HTERT RPE-1 (cell line): Measurements from ENCODE around the gene MED27.

ENCODE experiments used
- in situ Hi-C: fragments of 300-500 bp; cut with MboI; formaldehyde crosslinking; loops from 4 replicates; pipeline ENCODE4 v1.14.3; 2020; ENCODE audit warnings: low sequenced_read_pairs

The MED27 gene

GRCh38 chr9:132079391-132080091, at the start of gene MED27:
Gene MED27, minus strand, starts transcription at chr9:132079867. Its CDS starts 23 bp downstream, at chr9:132079844.
- in situ Hi-C loops, result no loop called here

GRCh38 chr9:132127888-132128534, 48.3 kb upstream of the MED27 start:
- in situ Hi-C loops, result no loop called here

GRCh38 chr9:132126680-132127236, 47.1 kb upstream of the MED27 start:
- in situ Hi-C loops, result no loop called here

- in situ Hi-C loops, result no loop called here
Measured at GRCh38 chr9:132125944-132126679, 46.4 kb upstream of the MED27 start.

- in situ Hi-C loops, result no loop called here
Measured at GRCh38 chr9:132125361-132125760, 45.7 kb upstream of the MED27 start.

- in situ Hi-C loops, result no loop called here
Measured at GRCh38 chr9:132124800-132125199, 45.1 kb upstream of the MED27 start.

GRCh38 chr9:132121021-132121420, 41.4 kb upstream of the MED27 start:
- in situ Hi-C loops, result no loop called here

- in situ Hi-C loops, result no loop called here
Measured at GRCh38 chr9:132117694-132118093, 38.0 kb upstream of the MED27 start.

GRCh38 chr9:132116583-132116982, 36.9 kb upstream of the MED27 start:
- in situ Hi-C loops, result no loop called here

GRCh38 chr9:132114102-132114707, 34.5 kb upstream of the MED27 start:
- in situ Hi-C loops, result no loop called here

GRCh38 chr9:132109291-132109690, 29.6 kb upstream of the MED27 start:
- in situ Hi-C loops, result no loop called here

- in situ Hi-C loops, result no loop called here
Measured at GRCh38 chr9:132108728-132109127, 29.1 kb upstream of the MED27 start.

GRCh38 chr9:132099741-132100407, 20.2 kb upstream of the MED27 start:
- in situ Hi-C loops, result no loop called here

- in situ Hi-C loops, result no loop called here
Measured at GRCh38 chr9:132099167-132099566, 19.5 kb upstream of the MED27 start.

GRCh38 chr9:132094314-132094791, 14.7 kb upstream of the MED27 start:
- in situ Hi-C loops, result no loop called here

- in situ Hi-C loops, result no loop called here
Measured at GRCh38 chr9:132090771-132091170, 11.1 kb upstream of the MED27 start.

- in situ Hi-C loops, result no loop called here
Measured at GRCh38 chr9:132087438-132088030, 7.9 kb upstream of the MED27 start.

GRCh38 chr9:132082188-132082587, 2.5 kb upstream of the MED27 start:
- in situ Hi-C loops, result no loop called here

GRCh38 chr9:132078699-132079356, 839 bp downstream of the MED27 start:
- in situ Hi-C loops, result no loop called here
